ENCODE measurements around the gene NOP10. TPM values are rescaled to one million over a fixed set of nuclear protein-coding genes. Genes with fewer than 3 reads are reported as not detected.

Gene NOP10
- total RNA-seq, 4 donors from 2014 or later: 75.4 to 133 (median 87.7) TPM

- no peaks in the 10 kb centered on the region for H3K27me3 ChIP-seq
- no peak overlapping the region for H3K4me3 ChIP-seq
- peaks cover 0 to 16% (median 2%) of the 10 kb centered on the region in 4 donors for H3K4me1 ChIP-seq
- no peak for DNase-seq (ENCODE audit: low spot score in 2 of 2)
- peaks cover 0 to 5% (median 0%) of the 10 kb centered on the region in 3 donors for H3K36me3 ChIP-seq
- H3K9me3 ChIP-seq: no peaks in the 10 kb centered on the region
- WGBS, 2 donors: 88 to 92% methylated on average over 10 of the region's 10 CpGs
- H3K27ac ChIP-seq: no peak overlapping the region
- no peak for TF ChIP-seq EP300 (IDR thresholded peaks at IDR 0.05)
- no peak for TF ChIP-seq CTCF (IDR thresholded peaks at IDR 0.05)
- no peak for TF ChIP-seq POLR2A (IDR thresholded peaks at IDR 0.05)
Observed at GRCh38 chr15:34323217-34323616, 19.7 kb downstream of the NOP10 start.

GRCh38 chr15:34318277-34319079 is 24.5 kb downstream of the NOP10 start:
- TF ChIP-seq EP300 (IDR thresholded peaks at IDR 0.05) (peak in 1 of 2 donors; percentile 62), POLR2A (IDR thresholded peaks at IDR 0.05) (peak in 1 of 2 donors; percentile 31), CTCF (IDR thresholded peaks at IDR 0.05) (no peak)
- Histone ChIP-seq H3K27ac (peak overlapping the region in 3 of 4 donors; percentile 60 to 72 (median 64)), H3K9me3 (no peaks in the 10 kb centered on the region), H3K4me3 (peak overlapping the region; percentile 24 to 52 (median 35)), H3K36me3 (peaks cover 0 to 2% (median 0%) of the 10 kb centered on the region in 3 donors), H3K27me3 (no peaks in the 10 kb centered on the region), H3K4me1 (peaks cover 0 to 28% (median 2%) of the 10 kb centered on the region in 4 donors)
- 16 to 17% methylated on average over 10 of the region's 10 CpGs for WGBS, 2 donors
- DNase-seq (ENCODE audit: low spot score in 2 of 2): peak in 1 of 2 donors; percentile 64

- Histone ChIP-seq H3K36me3 (no peaks in the 10 kb centered on the region), H3K9me3 (no peaks in the 10 kb centered on the region), H3K27ac (no peak overlapping the region), H3K4me3 (no peak overlapping the region), H3K4me1 (peaks cover 0 to 28% (median 2%) of the 10 kb centered on the region in 4 donors), H3K27me3 (no peaks in the 10 kb centered on the region)
- DNase-seq (ENCODE audit: low spot score in 2 of 2): no peak
- 65 to 68% methylated on average over 3 of the region's 3 CpGs for WGBS, 2 donors
- TF ChIP-seq POLR2A (IDR thresholded peaks at IDR 0.05) (no peak), CTCF (IDR thresholded peaks at IDR 0.05) (no peak), EP300 (IDR thresholded peaks at IDR 0.05) (no peak)
Observed at GRCh38 chr15:34314491-34315490, 28.1 kb downstream of the NOP10 start.

GRCh38 chr15:34311563-34311962 is 31.4 kb downstream of the NOP10 start:
- no peak for DNase-seq (ENCODE audit: low spot score in 2 of 2)
- Histone ChIP-seq H3K4me1 (no peaks in the 10 kb centered on the region), H3K9me3 (no peaks in the 10 kb centered on the region), H3K27ac (no peak overlapping the region), H3K4me3 (no peak overlapping the region), H3K27me3 (no peaks in the 10 kb centered on the region), H3K36me3 (peaks cover 0 to 5% (median 0%) of the 10 kb centered on the region in 3 donors)
- TF ChIP-seq EP300 (IDR thresholded peaks at IDR 0.05) (no peak), POLR2A (IDR thresholded peaks at IDR 0.05) (no peak), CTCF (IDR thresholded peaks at IDR 0.05) (no peak)
- WGBS, 2 donors: 79 to 87% methylated on average over 1 of the region's 1 CpG

Data from tibial nerve (tissue), 4 donors.